Activated CD4-positive, alpha-beta memory T cell treated with anti-CD3 and anti-CD28 coated beads for 36 hours (primary cell): ENCODE results near the gene PCDHGA7. TPM values are rescaled to one million over a fixed set of nuclear protein-coding genes. Genes with fewer than 3 reads are reported as not detected.
A peak's percentile ranks its signal among the peaks of the same experiment; 100 is the strongest.
"Not testable (repeated sequence)": the region's sequence is repeated elsewhere in the genome, so short reads cannot be mapped to it uniquely, and the experiment has no call there.

Experiments
- CTCF ChIA-PET: fragments of 350-600 bp; sonication (Branson Sonifier 250); formaldehyde crosslinking; loops from one replicate; lab custom pipeline; 2021; ENCODE audit warnings: antibody characterized with exemption, inconsistent platforms; lab: Charles Lee
- POLR2A ChIA-PET: fragments of 350-600 bp; sonication (Branson Sonifier 250); formaldehyde crosslinking; loops from one replicate; lab custom pipeline; 2021; ENCODE audit warnings: antibody characterized with exemption; lab: Charles Lee
- DNase-seq: peaks from one replicate; pipeline ENCODE4 v3.0.0-alpha.2; 2020
- H3K27ac Mint-ChIP-seq: one replicate; pipeline ENCODE4 v1.8.0; 2021; ENCODE audit warnings: mixed read lengths
- H3K27me3 Mint-ChIP-seq: one replicate; pipeline ENCODE4 v1.8.0; 2021; ENCODE audit warnings: mixed read lengths
- H3K36me3 Mint-ChIP-seq: one replicate; pipeline ENCODE4 v1.8.0; 2021; ENCODE audit warnings: mixed read lengths
- H3K4me1 Mint-ChIP-seq: one replicate; pipeline ENCODE4 v1.8.0; 2021; ENCODE audit warnings: low read depth, mixed read lengths
- H3K4me3 Mint-ChIP-seq: one replicate; pipeline ENCODE4 v1.8.0; 2021; ENCODE audit warnings: mild to moderate bottlenecking, mixed read lengths
- H3K9me3 Mint-ChIP-seq: one replicate; pipeline ENCODE4 v1.8.0; 2021; ENCODE audit warnings: mixed read lengths
- intact Hi-C: fragments of 100-400 bp; cut with micrococcal nuclease; formaldehyde crosslinking; loops from one replicate; pipeline ENCODE4 v1.15.1; 2023
- total RNA-seq, 2 experiments: library from RNA; stranded (reverse); gene quantifications; one replicate each; pipeline ENCODE4 v1.2.3, GENCODE V29; 2021

Gene PCDHGA7
- total RNA-seq, 2 experiments from 2014 or later = 0.07 TPM; not detected in 1

GRCh38 chr5:141421489-141421855 is 38.9 kb downstream of the PCDHGA7 start:
- Mint-ChIP-seq H3K36me3 (peaks cover 35% of the 10 kb centered on the region), H3K4me1 (peaks cover 4% of the 10 kb centered on the region), H3K27me3 (peaks cover 68% of the 10 kb centered on the region), H3K27ac (no peak overlapping the region), H3K4me3 (peak overlapping the region; percentile 72), H3K9me3 (peaks cover 36% of the 10 kb centered on the region)
- POLR2A ChIA-PET = interaction anchor here (0.6 to 1.4 kb wide), 2 partner anchors 101 to 262 kb away, joined by 3 to 4 read pairs; partner anchors contain the start of gene TAF7
- CTCF ChIA-PET = interaction anchor here (0.6 to 2.6 kb wide), 18 partner anchors 8 to 225 kb away, joined by 3 to 27 read pairs (median 5); partner anchors contain the start of genes PCDHGA10, PCDHGA12, PCDHGB2 and PCDHGB3
- no peak for DNase-seq
- intact Hi-C loops = loop anchor here (5.0 kb wide), 1 partner anchor 56 kb away; the partner anchor contains the start of gene PCDHGC3

DNA sequence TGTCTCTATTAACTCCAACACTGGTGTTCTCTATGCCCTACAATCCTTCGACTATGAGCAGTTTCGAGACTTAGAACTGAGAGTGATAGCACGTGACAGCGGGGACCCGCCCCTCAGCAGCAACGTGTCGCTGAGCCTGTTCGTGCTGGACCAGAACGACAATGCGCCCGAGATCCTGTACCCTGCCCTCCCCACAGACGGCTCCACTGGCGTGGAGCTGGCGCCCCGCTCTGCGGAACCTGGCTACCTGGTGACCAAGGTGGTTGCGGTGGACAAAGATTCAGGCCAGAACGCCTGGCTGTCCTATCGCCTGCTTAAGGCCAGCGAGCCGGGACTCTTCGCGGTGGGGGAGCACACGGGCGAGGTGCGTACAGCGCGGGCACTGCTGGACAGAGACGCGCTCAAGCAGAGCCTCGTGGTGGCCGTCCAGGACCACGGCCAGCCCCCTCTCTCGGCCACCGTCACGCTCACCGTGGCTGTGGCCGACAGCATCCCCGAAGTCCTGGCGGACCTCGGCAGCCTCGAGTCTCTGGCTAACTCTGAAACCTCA is 40.3 kb downstream of the PCDHGA7 start:
- Mint-ChIP-seq H3K4me1 (peaks cover 4% of the 10 kb centered on the region), H3K27ac (no peak overlapping the region), H3K36me3 (peaks cover 34% of the 10 kb centered on the region), H3K9me3 (peaks cover 36% of the 10 kb centered on the region), H3K27me3 (peaks cover 67% of the 10 kb centered on the region), H3K4me3 (no peak overlapping the region)
- intact Hi-C loops = loop anchor here (5.0 kb wide), 1 partner anchor 54 kb away; the partner anchor contains the start of gene PCDHGC3
- DNase-seq = no peak
- POLR2A ChIA-PET = no interaction called here
- CTCF ChIA-PET = interaction anchor here (0.6 to 2.6 kb wide), 3 partner anchors 89 to 1162 kb away, joined by 3 to 27 read pairs (median 3); no protein-coding TSS in a partner anchor

GRCh38 chr5:141427783-141428426 is 45.4 kb downstream of the PCDHGA7 start:
- no peak overlapping the region for H3K4me3 Mint-ChIP-seq
- peaks cover 4% of the 10 kb centered on the region for H3K4me1 Mint-ChIP-seq
- DNase-seq = no peak
- peaks cover 26% of the 10 kb centered on the region for H3K9me3 Mint-ChIP-seq
- CTCF ChIA-PET = interaction anchor here (1.4 to 4.7 kb wide), 3 partner anchors 7 to 130 kb away, joined by 5 to 32 read pairs (median 21); partner anchors contain the start of genes PCDHGA10 and PCDHGA11
- intact Hi-C loops = no loop called here
- no peak overlapping the region for H3K27ac Mint-ChIP-seq
- H3K27me3 Mint-ChIP-seq = peaks cover 58% of the 10 kb centered on the region
- H3K36me3 Mint-ChIP-seq = peaks cover 25% of the 10 kb centered on the region
- POLR2A ChIA-PET = no interaction called here

DNA sequence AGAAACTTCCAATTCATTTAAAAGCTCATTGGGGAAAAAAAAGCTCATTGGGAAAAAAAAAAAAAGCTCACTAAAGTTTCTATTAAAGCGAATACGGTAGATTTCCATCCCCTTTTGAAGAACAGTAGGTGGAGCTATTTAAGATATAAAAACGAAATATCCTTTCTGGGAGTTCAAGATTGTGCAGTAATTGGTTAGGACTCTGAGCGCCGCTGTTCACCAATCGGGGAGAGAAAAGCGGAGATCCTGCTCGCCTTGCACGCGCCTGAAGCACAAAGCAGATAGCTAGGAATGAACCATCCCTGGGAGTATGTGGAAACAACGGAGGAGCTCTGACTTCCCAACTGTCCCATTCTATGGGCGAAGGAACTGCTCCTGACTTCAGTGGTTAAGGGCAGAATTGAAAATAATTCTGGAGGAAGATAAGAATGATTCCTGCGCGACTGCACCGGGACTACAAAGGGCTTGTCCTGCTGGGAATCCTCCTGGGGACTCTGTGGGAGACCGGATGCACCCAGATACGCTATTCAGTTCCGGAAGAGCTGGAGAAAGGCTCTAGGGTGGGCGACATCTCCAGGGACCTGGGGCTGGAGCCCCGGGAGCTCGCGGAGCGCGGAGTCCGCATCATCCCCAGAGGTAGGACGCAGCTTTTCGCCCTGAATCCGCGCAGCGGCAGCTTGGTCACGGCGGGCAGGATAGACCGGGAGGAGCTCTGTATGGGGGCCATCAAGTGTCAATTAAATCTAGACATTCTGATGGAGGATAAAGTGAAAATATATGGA is 48.0 kb downstream of the PCDHGA7 start, which contains the start of gene PCDHGA12:
PCDHGA12 (plus strand) TSS at position 176 of the 782 bp plus-strand sequence; CDS start at position 429, 253 bp downstream.
- H3K4me3 Mint-ChIP-seq = peak within 1 kb of the TSS; percentile 49
- POLR2A ChIA-PET = no interaction called here
- H3K4me1 Mint-ChIP-seq = peaks cover 4% of the 10 kb centered on the region
- CTCF ChIA-PET = interaction anchor here (0.6 to 4.7 kb wide), 24 partner anchors 9 to 1686 kb away, joined by 3 to 32 read pairs (median 5); partner anchors contain the start of genes PCDHGA10, PCDHGA11, PCDHGB3 and PCDHGB5
- H3K36me3 Mint-ChIP-seq = peaks cover 20% of the 10 kb centered on the region
- peak within 1 kb of the TSS; percentile 63 for H3K27ac Mint-ChIP-seq
- intact Hi-C loops = no loop called here
- peaks cover 23% of the 10 kb centered on the region for H3K9me3 Mint-ChIP-seq
- peak; percentile 43 for DNase-seq
- H3K27me3 Mint-ChIP-seq = peaks cover 56% of the 10 kb centered on the region

GRCh38 chr5:141431286-141431685 is 48.7 kb downstream of the PCDHGA7 start:
- intact Hi-C loops = no loop called here
- ChIA-PET CTCF (interaction anchor here (0.6 to 4.7 kb wide), 12 partner anchors 10 to 1302 kb away, joined by 3 to 32 read pairs (median 5); partner anchors contain the start of genes PCDHGA10, PCDHGA11 and TAF7), POLR2A (no interaction called here)
- Mint-ChIP-seq H3K4me3 (no peak overlapping the region), H3K36me3 (peaks cover 20% of the 10 kb centered on the region), H3K9me3 (peaks cover 23% of the 10 kb centered on the region), H3K27ac (no peak overlapping the region), H3K4me1 (peaks cover 4% of the 10 kb centered on the region), H3K27me3 (peaks cover 51% of the 10 kb centered on the region)
- DNase-seq = no peak

DNA sequence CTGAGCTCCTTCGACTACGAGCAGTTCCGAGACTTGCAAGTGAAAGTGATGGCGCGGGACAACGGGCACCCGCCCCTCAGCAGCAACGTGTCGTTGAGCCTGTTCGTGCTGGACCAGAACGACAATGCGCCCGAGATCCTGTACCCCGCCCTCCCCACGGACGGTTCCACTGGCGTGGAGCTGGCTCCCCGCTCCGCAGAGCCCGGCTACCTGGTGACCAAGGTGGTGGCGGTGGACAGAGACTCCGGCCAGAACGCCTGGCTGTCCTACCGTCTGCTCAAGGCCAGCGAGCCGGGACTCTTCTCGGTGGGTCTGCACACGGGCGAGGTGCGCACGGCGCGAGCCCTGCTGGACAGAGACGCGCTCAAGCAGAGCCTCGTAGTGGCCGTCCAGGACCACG is 49.8 kb downstream of the PCDHGA7 start:
- Mint-ChIP-seq H3K27me3 (peaks cover 44% of the 10 kb centered on the region), H3K36me3 (peaks cover 17% of the 10 kb centered on the region), H3K9me3 (peaks cover 23% of the 10 kb centered on the region)
- H3K4me1 Mint-ChIP-seq, H3K27ac Mint-ChIP-seq, POLR2A ChIA-PET, DNase-seq, intact Hi-C loops, H3K4me3 Mint-ChIP-seq: not testable (repeated sequence)
- CTCF ChIA-PET = interaction anchor here (1.1 to 4.7 kb wide), 2 partner anchors 11 to 18 kb away, joined by 3 to 32 read pairs; partner anchors contain the start of gene PCDHGA10

GRCh38 chr5:141432726-141433125 is 50.2 kb downstream of the PCDHGA7 start:
- Mint-ChIP-seq H3K36me3 (peaks cover 17% of the 10 kb centered on the region), H3K27me3 (peaks cover 44% of the 10 kb centered on the region), H3K9me3 (peaks cover 23% of the 10 kb centered on the region)
- POLR2A ChIA-PET, H3K4me3 Mint-ChIP-seq, H3K27ac Mint-ChIP-seq, intact Hi-C loops, DNase-seq, CTCF ChIA-PET, H3K4me1 Mint-ChIP-seq: not testable (repeated sequence)

GRCh38 chr5:141434006-141434405 is 51.5 kb downstream of the PCDHGA7 start:
- Mint-ChIP-seq H3K27ac (no peak overlapping the region), H3K4me1 (peaks cover 4% of the 10 kb centered on the region), H3K27me3 (peaks cover 40% of the 10 kb centered on the region), H3K9me3 (peaks cover 19% of the 10 kb centered on the region), H3K36me3 (peaks cover 13% of the 10 kb centered on the region), H3K4me3 (no peak overlapping the region)
- DNase-seq = no peak
- POLR2A ChIA-PET = no interaction called here
- intact Hi-C loops = no loop called here
- CTCF ChIA-PET = no interaction called here

Other genes with a start within 250 kb of the PCDHGA7 start
- gene PCDHB5, start 247.5 kb upstream of the PCDHGA7 start, total RNA-seq = not detected
- gene PCDHB6, start 232.7 kb upstream of the PCDHGA7 start, total RNA-seq = not detected
- gene PCDHB7, start 210.1 kb upstream of the PCDHGA7 start, total RNA-seq = not detected
- not detected for gene PCDHB8, start 205.0 kb upstream of the PCDHGA7 start, total RNA-seq
- gene PCDHB16, start 200.4 kb upstream of the PCDHGA7 start, total RNA-seq = not detected
- gene PCDHB9, start 195.6 kb upstream of the PCDHGA7 start, total RNA-seq = not detected
- not detected for gene PCDHB10, start 190.4 kb upstream of the PCDHGA7 start, total RNA-seq
- gene PCDHB11, start 183.1 kb upstream of the PCDHGA7 start, total RNA-seq = not detected
- not detected for gene PCDHB12, start 174.0 kb upstream of the PCDHGA7 start, total RNA-seq
- not detected for gene PCDHB13, start 168.8 kb upstream of the PCDHGA7 start, total RNA-seq
- gene PCDHB14, start 159.4 kb upstream of the PCDHGA7 start, total RNA-seq = not detected
- not detected for gene PCDHB15, start 137.3 kb upstream of the PCDHGA7 start, total RNA-seq
- under 1 TPM; 0.19 to 0.31 TPM for gene SLC25A2, start 78.7 kb upstream of the PCDHGA7 start, total RNA-seq
- gene TAF7, start 62.0 kb upstream of the PCDHGA7 start, total RNA-seq = 10 to 100 TPM; 54.6 to 55.5 TPM
- gene PCDHGA1, start 52.2 kb upstream of the PCDHGA7 start, total RNA-seq = not detected
- not detected for gene PCDHGA2, start 44.0 kb upstream of the PCDHGA7 start, total RNA-seq
- gene PCDHGA3, start 38.9 kb upstream of the PCDHGA7 start, total RNA-seq = not detected
- not detected for gene PCDHGB1, start 32.6 kb upstream of the PCDHGA7 start, total RNA-seq
- under 1 TPM; 0.07 to 0.12 TPM for gene PCDHGA4, start 27.7 kb upstream of the PCDHGA7 start, total RNA-seq
- gene PCDHGB2, start 22.7 kb upstream of the PCDHGA7 start, total RNA-seq = under 1 TPM; 0.10 to 0.19 TPM
- gene PCDHGA5, start 18.6 kb upstream of the PCDHGA7 start, total RNA-seq = not detected
- under 1 TPM in 1 of 2 experiments, not detected in 1; 0.10 TPM for gene PCDHGB3, start 12.5 kb upstream of the PCDHGA7 start, total RNA-seq
- gene PCDHGA6, start 8.9 kb upstream of the PCDHGA7 start, total RNA-seq = under 1 TPM; 0.05 to 0.10 TPM
- under 1 TPM in 1 of 2 experiments, not detected in 1; 0.07 TPM for gene PCDHGB4, start 5.0 kb downstream of the PCDHGA7 start, total RNA-seq
- not detected for gene PCDHGA8, start 9.9 kb downstream of the PCDHGA7 start, total RNA-seq
- gene PCDHGB5, start 15.2 kb downstream of the PCDHGA7 start, total RNA-seq = under 1 TPM; 0.12 to 0.15 TPM
- gene PCDHGA9, start 20.0 kb downstream of the PCDHGA7 start, total RNA-seq = under 1 TPM in 1 of 2 experiments, not detected in 1; 0.10 TPM
- under 1 TPM in 1 of 2 experiments, not detected in 1; 0.07 TPM for gene PCDHGB6, start 25.3 kb downstream of the PCDHGA7 start, total RNA-seq
- gene PCDHGA10, start 30.2 kb downstream of the PCDHGA7 start, total RNA-seq = under 1 TPM; 0.07 to 0.10 TPM
- gene PCDHGB7, start 34.9 kb downstream of the PCDHGA7 start, total RNA-seq = under 1 TPM in 1 of 2 experiments, not detected in 1; 0.07 TPM
- under 1 TPM in 1 of 2 experiments, not detected in 1; 0.05 TPM for gene PCDHGA11, start 38.3 kb downstream of the PCDHGA7 start, total RNA-seq
- under 1 TPM in 1 of 2 experiments, not detected in 1; 0.07 TPM for gene PCDHGA12, start 47.8 kb downstream of the PCDHGA7 start, total RNA-seq
- gene PCDHGC3, start 93.2 kb downstream of the PCDHGA7 start, total RNA-seq = not detected
- not detected for gene PCDHGC4, start 102.3 kb downstream of the PCDHGA7 start, total RNA-seq
- not detected for gene PCDHGC5, start 106.3 kb downstream of the PCDHGA7 start, total RNA-seq
- 100 to 1,000 TPM; 225 to 227 TPM for gene DIAPH1, start 236.3 kb downstream of the PCDHGA7 start, total RNA-seq